A549 (cell line): ENCODE data around the gene ANO2. TPM values are rescaled to one million over a fixed set of nuclear protein-coding genes. Genes with fewer than 3 reads are reported as not detected.
"Not testable (repeated sequence)": the region's sequence is repeated elsewhere in the genome, so short reads cannot be mapped to it uniquely, and the experiment has no call there.

ENCODE experiments used
- ATAC-seq, 2 experiments: fragments of 200-7000 bp in 1 of 2; fragments of >200 bp in 1 of 2; cut with Nextera tagmentation in 1 of 2; cut with Tn5 transposase in 1 of 2; 3 replicates each; pipeline versions ENCODE4 v1.8.0 to v1.9.1; 2018 to 2020; ENCODE audit warnings: mild to moderate bottlenecking in 1 of 2, moderate library complexity in 1 of 2
- CTCF ChIA-PET: fragments of 300-600 bp; sonication (Branson Sonifier 250); formaldehyde crosslinking; extraction: SDS; loops from one replicate; lab custom pipeline; 2021; ENCODE audit warnings: antibody characterized with exemption, inconsistent platforms; lab: Yijun Ruan, JAX
- POLR2A ChIA-PET: fragments of 350-600 bp; formaldehyde crosslinking; extraction: SDS; loops from one replicate; lab custom pipeline; 2021; ENCODE audit warnings: antibody characterized with exemption, inconsistent platforms; lab: Yijun Ruan, JAX
- DNase-seq, 2 experiments: peaks; one replicate each; pipeline versions ENCODE4 v3.0.0 to v3.0.0-alpha.2; 2011 to 2016; ENCODE audit warnings: low read depth in 1 of 2, low spot score in 1 of 2
- FAIRE-seq: peaks from 2 replicates; lab custom pipeline; 2011; peaks lifted over from hg19 to GRCh38; lab: Jason Lieb, UNC
- H3K27ac ChIP-seq, 2 experiments: fragments of >200 bp; sonication (Bioruptor Twin); formaldehyde crosslinking; 3 replicates each; pipeline ENCODE4 v1.5.1; 2016 to 2017
- H3K4me1 ChIP-seq: fragments of >200 bp; sonication (Bioruptor Twin); formaldehyde crosslinking; 3 replicates; pipeline ENCODE4 v1.6.1; 2016
- H3K4me2 ChIP-seq: fragments of >200 bp; sonication (Bioruptor Twin); formaldehyde crosslinking; 3 replicates; pipeline ENCODE4 v1.6.1; 2016
- H3K4me3 ChIP-seq: fragments of >200 bp; sonication (Bioruptor Twin); formaldehyde crosslinking; 3 replicates; pipeline ENCODE4 v1.5.1; 2016
- H3K9me3 ChIP-seq: fragments of >200 bp; sonication (Bioruptor Twin); formaldehyde crosslinking; 3 replicates; pipeline ENCODE4 v1.6.1; 2016
- CEBPB ChIP-seq, 2 experiments: fragments of >200 bp in 1 of 2; sonication (Bioruptor Twin) in 1 of 2; formaldehyde crosslinking in 1 of 2; IDR thresholded peaks; 2 replicates each; pipeline ENCODE4 v1.6.1; 2012 to 2016
- CHD4 ChIP-seq: fragments of 200-600 bp; sonication (generic); IDR thresholded peaks from 2 replicates; pipeline ENCODE4 v1.6.1; 2016; ENCODE audit warnings: antibody characterized with exemption, mild to moderate bottlenecking, borderline replicate concordance
- EHF ChIP-seq: fragments of 250-450 bp; sonication (Bioruptor Pico); IDR thresholded peaks from 2 replicates; pipeline ENCODE4 v1.5.0; 2020; ENCODE audit warnings: mild to moderate bottlenecking
- EHMT2 ChIP-seq: fragments of 200-600 bp; sonication (generic); IDR thresholded peaks from 2 replicates; pipeline ENCODE4 v1.6.1; 2016; ENCODE audit warnings: antibody characterized with exemption, low read depth, mild to moderate bottlenecking, moderate library complexity
- FOSB ChIP-seq: fragments of 250-450 bp; sonication (Bioruptor Pico); IDR thresholded peaks from 2 replicates; pipeline ENCODE4 v1.5.0; 2020; ENCODE audit warnings: mild to moderate bottlenecking, moderate library complexity
- FOSL2 ChIP-seq, 2 experiments: fragments of 450-650 bp in 1 of 2; fragments of >200 bp in 1 of 2; sonication (Bioruptor Twin) in 1 of 2; formaldehyde crosslinking; IDR thresholded peaks; 2 replicates each; pipeline versions ENCODE4 v1.5.0 to v1.6.1; 2016 to 2020; ENCODE audit warnings: mild to moderate bottlenecking in 1 of 2, moderate library complexity in 1 of 2
- HEYL ChIP-seq: fragments of 250-450 bp; sonication (Bioruptor Pico); IDR thresholded peaks from 2 replicates; pipeline ENCODE4 v1.8.0; 2021; ENCODE audit warnings: mild to moderate bottlenecking, moderate library complexity
- HOXA7 ChIP-seq: fragments of 250-450 bp; sonication (Bioruptor Pico); IDR thresholded peaks from 2 replicates; pipeline ENCODE4 v1.5.0; 2020; ENCODE audit warnings: mild to moderate bottlenecking, moderate library complexity
- HOXB13 ChIP-seq: fragments of 250-450 bp; sonication (Bioruptor Pico); IDR thresholded peaks from 2 replicates; pipeline ENCODE4 v1.5.0; 2020; ENCODE audit warnings: low read depth, mild to moderate bottlenecking, moderate library complexity
- HOXB5 ChIP-seq: fragments of 250-450 bp; sonication (Bioruptor Pico); IDR thresholded peaks from 2 replicates; pipeline ENCODE4 v1.5.0; 2020; ENCODE audit warnings: mild to moderate bottlenecking, moderate library complexity
- MAZ ChIP-seq: fragments of 150-350 bp; IDR thresholded peaks from 2 replicates; pipeline ENCODE4 v1.6.1; 2014; ENCODE audit warnings: antibody characterized with exemption, low read depth, low read length, borderline replicate concordance
- NFE2L2 ChIP-seq: fragments of 150-350 bp; conservative IDR thresholded peaks from 2 replicates; pipeline ENCODE4 v1.6.1; 2014; ENCODE audit warnings: low read length
- PHF8 ChIP-seq: fragments of 200-600 bp; sonication (generic); IDR thresholded peaks from 2 replicates; pipeline ENCODE4 v1.6.1; 2016; ENCODE audit warnings: low read depth, mild to moderate bottlenecking, antibody characterized with exemption, moderate library complexity, borderline replicate concordance
- SREBF2 ChIP-seq: fragments of 450-650 bp; IDR thresholded peaks from 2 replicates; pipeline ENCODE4 v1.6.1; 2014; ENCODE audit warnings: mild to moderate bottlenecking, moderate library complexity
- TP53 ChIP-seq: fragments of 250-450 bp; sonication (Bioruptor Pico); IDR thresholded peaks from 2 replicates; pipeline ENCODE4 v1.5.0; 2021; ENCODE audit warnings: mild to moderate bottlenecking, moderate library complexity
- ZFP36 ChIP-seq: fragments of 450-650 bp; IDR thresholded peaks from 2 replicates; pipeline ENCODE4 v1.6.1; 2014; ENCODE audit warnings: borderline replicate concordance; ENCODE audit not compliant: partially characterized antibody
- ZSCAN20 ChIP-seq: fragments of 250-450 bp; sonication (Bioruptor Pico); IDR thresholded peaks from 2 replicates; pipeline ENCODE4 v1.8.0; 2022; ENCODE audit warnings: mild to moderate bottlenecking, moderate library complexity
- WGBS: methylation state at CpG from one replicate; pipeline ENCODE4 v1.1.6; 2017; ENCODE audit errors: missing lambda C conversion rate; 5-methylcytosine and 5-hydroxymethylcytosine counted together
- polyA plus RNA-seq, 4 experiments: library from polyadenylated mRNA; depleted of rRNA in 3 of 4; stranded (reverse); fragments of >200 nt; fragmentation: RNase III in 1 of 4; extraction: RNeasy Plus Mini Kit Qiagen cat#74134 plus additional on column Dnase treatment in 1 of 4; gene quantifications; 2 replicates in 3 of 4; 3 replicates in 1 of 4; pipeline ENCODE4 v1.2.3, GENCODE V29; 2011 to 2017
- TF ChIP-seq, protein P1 (sequence below): fragments of 200-600 bp; sonication (generic); IDR thresholded peaks from 2 replicates; pipeline ENCODE4 v1.6.1; 2016; ENCODE audit warnings: antibody characterized with exemption, mild to moderate bottlenecking, moderate library complexity
- TF ChIP-seq, protein P2 (sequence below): fragments of >200 bp; sonication (Bioruptor Twin); formaldehyde crosslinking; IDR thresholded peaks from 3 replicates; pipeline ENCODE4 v1.6.1; 2016

The ANO2 gene
- polyA plus RNA-seq, 2 of the 4 experiments (the other 2 are of a cell fraction), result not detected

DNA sequence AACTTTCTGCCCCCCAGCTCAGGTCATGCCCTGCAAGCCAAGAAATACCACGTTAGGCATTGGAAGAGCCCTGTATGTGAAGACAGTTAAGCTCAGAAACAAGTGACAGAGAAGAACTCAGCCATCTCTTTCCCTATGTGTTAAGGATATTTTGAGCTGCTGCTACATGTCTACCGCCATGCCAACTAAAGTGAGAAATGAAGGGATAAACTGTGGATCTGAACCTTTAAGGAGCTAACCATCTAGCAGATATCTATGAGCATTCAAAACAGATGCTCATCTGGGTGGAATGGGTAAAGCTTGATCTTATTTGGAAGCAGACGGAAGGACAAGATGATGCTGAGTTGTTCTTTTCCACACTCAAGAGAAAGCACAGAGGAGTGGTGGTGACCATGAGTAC, 262.5 kb downstream of the ANO2 start:
- Histone ChIP-seq H3K4me2 (no peak overlapping the region), H3K27ac (no peak overlapping the region), H3K4me3 (no peak overlapping the region), H3K9me3 (no peaks in the 10 kb centered on the region), H3K4me1 (no peaks in the 10 kb centered on the region)
- ATAC-seq (no peak), DNase-seq (no peak), FAIRE-seq (no peak)
- TF ChIP-seq FOSB (no peak), EHMT2 (no peak), HOXA7 (CRISPR knock-in tag) (no peak), CEBPB (IDR thresholded peaks at IDR 0.05) (no peak), NFE2L2 (no peak), HEYL (CRISPR knock-in tag) (no peak), MAZ (no peak), PHF8 (no peak)
- CTCF ChIA-PET, result interaction anchor here (0.9 kb wide), 1 partner anchor 126 kb away, joined by 3 read pairs; no protein-coding TSS in a partner anchor
- POLR2A ChIA-PET, result no interaction called here
- WGBS, result 19% methylated on average over 3 of the region's 3 CpGs

DNA sequence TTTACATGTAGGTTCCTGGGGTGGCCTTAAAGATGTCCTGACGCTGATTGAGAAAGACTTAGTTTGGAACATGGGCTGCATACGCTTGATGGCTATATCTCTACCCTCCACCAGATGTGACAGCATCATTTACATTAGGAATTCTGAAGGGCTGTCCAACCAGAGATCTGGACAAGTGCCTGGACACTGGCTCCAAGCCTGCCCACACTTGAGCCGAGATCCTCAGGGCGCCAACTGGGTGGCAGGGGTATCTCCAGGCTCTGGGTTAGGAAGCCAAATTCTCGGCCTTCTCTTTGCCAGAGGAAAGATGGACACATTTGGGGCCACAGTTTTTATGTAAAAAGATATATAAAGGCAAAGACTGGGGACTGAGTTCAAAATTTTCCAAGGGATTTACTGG, 266.9 kb downstream of the ANO2 start:
- H3K9me3 ChIP-seq, result no peaks in the 10 kb centered on the region
- no peak for DNase-seq
- POLR2A ChIA-PET, result no interaction called here
- no peak overlapping the region for H3K4me3 ChIP-seq
- 0% methylated on average over 5 of the region's 5 CpGs for WGBS
- H3K27ac ChIP-seq, result no peak overlapping the region
- TF ChIP-seq CHD4 (no peak), HOXB13 (CRISPR knock-in tag) (no peak), NFE2L2 (no peak)
- CTCF ChIA-PET, result no interaction called here
- H3K4me1 ChIP-seq, result no peaks in the 10 kb centered on the region
- no peak overlapping the region for H3K4me2 ChIP-seq
- no peak for ATAC-seq
- no peak for FAIRE-seq

DNA sequence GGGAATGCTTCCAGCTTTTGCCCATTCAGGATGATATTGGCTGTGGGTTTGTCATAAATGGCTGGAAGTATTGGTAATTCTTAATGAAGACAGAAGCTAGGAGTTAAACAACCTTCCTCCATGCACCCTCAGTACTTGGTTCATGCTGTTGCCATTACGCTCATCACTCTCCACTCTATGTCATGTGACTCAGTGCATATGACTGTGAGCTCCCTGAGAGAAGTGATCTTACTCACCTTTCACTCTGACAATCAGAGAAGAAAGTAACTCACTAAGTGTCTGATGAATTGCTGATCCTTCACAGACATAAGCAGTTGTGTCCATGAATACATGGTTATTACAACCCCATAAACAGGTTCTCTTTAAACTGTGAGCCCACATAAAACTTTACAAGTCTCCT, 275.4 kb downstream of the ANO2 start:
- POLR2A ChIA-PET, CTCF ChIA-PET, FAIRE-seq, DNase-seq, H3K4me1 ChIP-seq, H3K27ac ChIP-seq, H3K9me3 ChIP-seq, H3K4me3 ChIP-seq, H3K4me2 ChIP-seq, ATAC-seq: not testable (repeated sequence)
- 0% methylated on average over 1 of the region's 1 CpG for WGBS

DNA sequence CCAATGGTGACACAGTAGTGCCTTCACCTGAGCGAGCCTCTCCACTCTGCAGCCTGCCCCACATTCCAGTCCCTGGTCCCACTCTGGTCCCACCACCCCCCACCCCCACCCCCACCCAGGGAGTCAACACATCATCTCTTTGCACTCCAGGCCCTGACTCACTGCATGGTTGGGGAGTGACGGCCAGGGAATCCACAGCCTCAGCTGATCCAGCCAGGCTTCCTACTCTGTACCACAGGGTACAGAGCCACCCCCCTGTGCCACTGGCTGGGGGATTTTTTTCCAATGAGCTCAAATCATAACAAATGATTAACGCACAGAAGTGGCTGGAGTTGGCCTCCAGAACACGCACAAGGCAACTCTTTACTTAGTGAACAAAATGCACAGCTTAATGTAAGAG, 279.4 kb downstream of the ANO2 start:
- Histone ChIP-seq H3K4me1 (no peaks in the 10 kb centered on the region), H3K9me3 (no peaks in the 10 kb centered on the region), H3K4me3 (no peak overlapping the region), H3K4me2 (no peak overlapping the region), H3K27ac (no peak overlapping the region)
- DNase-seq (no peak), ATAC-seq (no peak), FAIRE-seq (no peak)
- ChIA-PET POLR2A (no interaction called here), CTCF (interaction anchor here (0.9 to 1.9 kb wide), 2 partner anchors 13 to 17 kb away, joined by 3 to 6 read pairs; no protein-coding TSS in a partner anchor)
- WGBS, result 0% methylated on average over 2 of the region's 4 CpGs
- no peak for TF ChIP-seq EHF (CRISPR knock-in tag)
- TF ChIP-seq CHD4, result no peak
- TF ChIP-seq ZFP36, result no peak
- TF ChIP-seq FOSL2 (IDR thresholded peaks at IDR 0.05), result no peak
- TF ChIP-seq FOSL2 (CRISPR knock-in tag; IDR thresholded peaks at IDR 0.05), result no peak
- TF ChIP-seq SREBF2, result no peak
- TF ChIP-seq, protein P1, sequence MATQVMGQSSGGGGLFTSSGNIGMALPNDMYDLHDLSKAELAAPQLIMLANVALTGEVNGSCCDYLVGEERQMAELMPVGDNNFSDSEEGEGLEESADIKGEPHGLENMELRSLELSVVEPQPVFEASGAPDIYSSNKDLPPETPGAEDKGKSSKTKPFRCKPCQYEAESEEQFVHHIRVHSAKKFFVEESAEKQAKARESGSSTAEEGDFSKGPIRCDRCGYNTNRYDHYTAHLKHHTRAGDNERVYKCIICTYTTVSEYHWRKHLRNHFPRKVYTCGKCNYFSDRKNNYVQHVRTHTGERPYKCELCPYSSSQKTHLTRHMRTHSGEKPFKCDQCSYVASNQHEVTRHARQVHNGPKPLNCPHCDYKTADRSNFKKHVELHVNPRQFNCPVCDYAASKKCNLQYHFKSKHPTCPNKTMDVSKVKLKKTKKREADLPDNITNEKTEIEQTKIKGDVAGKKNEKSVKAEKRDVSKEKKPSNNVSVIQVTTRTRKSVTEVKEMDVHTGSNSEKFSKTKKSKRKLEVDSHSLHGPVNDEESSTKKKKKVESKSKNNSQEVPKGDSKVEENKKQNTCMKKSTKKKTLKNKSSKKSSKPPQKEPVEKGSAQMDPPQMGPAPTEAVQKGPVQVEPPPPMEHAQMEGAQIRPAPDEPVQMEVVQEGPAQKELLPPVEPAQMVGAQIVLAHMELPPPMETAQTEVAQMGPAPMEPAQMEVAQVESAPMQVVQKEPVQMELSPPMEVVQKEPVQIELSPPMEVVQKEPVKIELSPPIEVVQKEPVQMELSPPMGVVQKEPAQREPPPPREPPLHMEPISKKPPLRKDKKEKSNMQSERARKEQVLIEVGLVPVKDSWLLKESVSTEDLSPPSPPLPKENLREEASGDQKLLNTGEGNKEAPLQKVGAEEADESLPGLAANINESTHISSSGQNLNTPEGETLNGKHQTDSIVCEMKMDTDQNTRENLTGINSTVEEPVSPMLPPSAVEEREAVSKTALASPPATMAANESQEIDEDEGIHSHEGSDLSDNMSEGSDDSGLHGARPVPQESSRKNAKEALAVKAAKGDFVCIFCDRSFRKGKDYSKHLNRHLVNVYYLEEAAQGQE, result no peak
- no peak for TF ChIP-seq TP53 (CRISPR knock-in tag)
- no peak for TF ChIP-seq HOXB5 (CRISPR knock-in tag)
- TF ChIP-seq, protein P2, sequence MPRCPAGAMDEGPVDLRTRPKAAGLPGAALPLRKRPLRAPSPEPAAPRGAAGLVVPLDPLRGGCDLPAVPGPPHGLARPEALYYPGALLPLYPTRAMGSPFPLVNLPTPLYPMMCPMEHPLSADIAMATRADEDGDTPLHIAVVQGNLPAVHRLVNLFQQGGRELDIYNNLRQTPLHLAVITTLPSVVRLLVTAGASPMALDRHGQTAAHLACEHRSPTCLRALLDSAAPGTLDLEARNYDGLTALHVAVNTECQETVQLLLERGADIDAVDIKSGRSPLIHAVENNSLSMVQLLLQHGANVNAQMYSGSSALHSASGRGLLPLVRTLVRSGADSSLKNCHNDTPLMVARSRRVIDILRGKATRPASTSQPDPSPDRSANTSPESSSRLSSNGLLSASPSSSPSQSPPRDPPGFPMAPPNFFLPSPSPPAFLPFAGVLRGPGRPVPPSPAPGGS, result no peak
- no peak for TF ChIP-seq FOSB
- no peak for TF ChIP-seq ZSCAN20 (CRISPR knock-in tag)
